ENCODE data around the gene CDH22.

CDH22 gene

GRCh38 chr20:46169245-46170171, 138.8 kb downstream of the CDH22 start:
- no peak for DNase-seq (ENCODE audit: low read depth)

GRCh38 chr20:46168438-46168837, 139.9 kb downstream of the CDH22 start:
- DNase-seq (ENCODE audit: low read depth): no peak

- no peak for DNase-seq (ENCODE audit: low read depth)
Measured at GRCh38 chr20:46167080-46167479, 141.2 kb downstream of the CDH22 start.

- no peak for DNase-seq (ENCODE audit: low read depth)
Measured at GRCh38 chr20:46164254-46164653, 144.0 kb downstream of the CDH22 start.

- no peak for DNase-seq (ENCODE audit: low read depth)
Measured at GRCh38 chr20:46161921-46162320, 146.4 kb downstream of the CDH22 start.

GRCh38 chr20:46160661-46161060, 147.6 kb downstream of the CDH22 start:
- DNase-seq (ENCODE audit: low read depth): no peak

GRCh38 chr20:46159101-46159897, 149.0 kb downstream of the CDH22 start:
- no peak for DNase-seq (ENCODE audit: low read depth)

- no peak for DNase-seq (ENCODE audit: low read depth)
Measured at GRCh38 chr20:46158476-46158987, 149.8 kb downstream of the CDH22 start.

GRCh38 chr20:46157625-46158024, 150.7 kb downstream of the CDH22 start:
- DNase-seq (ENCODE audit: low read depth): no peak

- no peak for DNase-seq (ENCODE audit: low read depth)
Measured at GRCh38 chr20:46157076-46157592, 151.2 kb downstream of the CDH22 start.

- no peak for DNase-seq (ENCODE audit: low read depth)
Measured at GRCh38 chr20:46156065-46156464, 152.2 kb downstream of the CDH22 start.

GRCh38 chr20:46154796-46155195, 153.5 kb downstream of the CDH22 start:
- no peak for DNase-seq (ENCODE audit: low read depth)

GRCh38 chr20:46154305-46154704, 154.0 kb downstream of the CDH22 start:
- DNase-seq (ENCODE audit: low read depth): no peak

GRCh38 chr20:46152824-46153586, 155.3 kb downstream of the CDH22 start:
- DNase-seq (ENCODE audit: low read depth): no peak

GRCh38 chr20:46151936-46152335, 156.4 kb downstream of the CDH22 start:
- DNase-seq (ENCODE audit: low read depth): no peak

- no peak for DNase-seq (ENCODE audit: low read depth)
Measured at GRCh38 chr20:46150943-46151342, 157.4 kb downstream of the CDH22 start.

GRCh38 chr20:46148313-46149208, 159.7 kb downstream of the CDH22 start:
- no peak for DNase-seq (ENCODE audit: low read depth)

- DNase-seq (ENCODE audit: low read depth): no peak
Measured at GRCh38 chr20:46145713-46146112, 162.6 kb downstream of the CDH22 start.

- DNase-seq (ENCODE audit: low read depth): no peak
Measured at GRCh38 chr20:46144432-46145025, 163.8 kb downstream of the CDH22 start.

GRCh38 chr20:46142124-46142523, 166.2 kb downstream of the CDH22 start:
- no peak for DNase-seq (ENCODE audit: low read depth)
